HuH-7 (cell line): Measurements from ENCODE around the gene MAGI1.
A peak's percentile ranks its signal among the peaks of the same experiment; 100 is the strongest.
"Not testable (repeated sequence)": the region's sequence is repeated elsewhere in the genome, so short reads cannot be mapped to it uniquely, and the experiment has no call there.

Experiments
- DNase-seq: peaks from one replicate; pipeline ENCODE4 v3.0.0; 2011; ENCODE audit warnings: low spot score

MAGI1 gene

GRCh38 chr3:65619451-65619881 lies 419.3 kb downstream of the MAGI1 start:
- DNase-seq = no peak

- DNase-seq = no peak
Measured at GRCh38 chr3:65618599-65618998, 420.1 kb downstream of the MAGI1 start.

GRCh38 chr3:65617787-65618186 lies 420.9 kb downstream of the MAGI1 start:
- DNase-seq = no peak

- DNase-seq = no peak
Measured at GRCh38 chr3:65617209-65617608, 421.5 kb downstream of the MAGI1 start.

GRCh38 chr3:65616563-65616962 lies 422.2 kb downstream of the MAGI1 start:
- no peak for DNase-seq

GRCh38 chr3:65615329-65615728 lies 423.4 kb downstream of the MAGI1 start:
- no peak for DNase-seq

- DNase-seq = no peak
Measured at GRCh38 chr3:65614585-65614984, 424.1 kb downstream of the MAGI1 start.

- not testable (repeated sequence) for DNase-seq
Measured at GRCh38 chr3:65607965-65608460, 430.7 kb downstream of the MAGI1 start.

GRCh38 chr3:65607101-65607500 lies 431.6 kb downstream of the MAGI1 start:
- DNase-seq = no peak

- no peak for DNase-seq
Measured at GRCh38 chr3:65605876-65606432, 432.8 kb downstream of the MAGI1 start.

- no peak for DNase-seq
Measured at GRCh38 chr3:65604863-65605526, 433.7 kb downstream of the MAGI1 start.

GRCh38 chr3:65603631-65604030 lies 435.1 kb downstream of the MAGI1 start:
- DNase-seq = no peak

- no peak for DNase-seq
Measured at GRCh38 chr3:65600888-65601287, 437.8 kb downstream of the MAGI1 start.

- DNase-seq = no peak
Measured at GRCh38 chr3:65597952-65598413, 440.7 kb downstream of the MAGI1 start.

GRCh38 chr3:65597226-65597951 lies 441.3 kb downstream of the MAGI1 start:
- peak; percentile 14 for DNase-seq

GRCh38 chr3:65596571-65597225 lies 442.0 kb downstream of the MAGI1 start:
- DNase-seq = no peak

GRCh38 chr3:65596029-65596300 lies 442.8 kb downstream of the MAGI1 start:
- DNase-seq = no peak

GRCh38 chr3:65595222-65596028 lies 443.3 kb downstream of the MAGI1 start:
- no peak for DNase-seq

GRCh38 chr3:65593780-65594752 lies 444.7 kb downstream of the MAGI1 start:
- no peak for DNase-seq

- DNase-seq = no peak
Measured at GRCh38 chr3:65591313-65591712, 447.4 kb downstream of the MAGI1 start.

- DNase-seq = no peak
Measured at GRCh38 chr3:65588884-65589283, 449.8 kb downstream of the MAGI1 start.
